ENCODE measurements around the gene C10orf95.

Gene C10orf95

GRCh38 chr10:102411341-102412255 lies 39.7 kb downstream of the C10orf95 start:
- H3K4me1 ChIP-seq (ENCODE audit: control insufficient read depth, low read length): peaks cover 10% of the 10 kb centered on the region
- no peaks in the 10 kb centered on the region for H3K36me3 ChIP-seq (ENCODE audit: control insufficient read depth, low read length)

DNA sequence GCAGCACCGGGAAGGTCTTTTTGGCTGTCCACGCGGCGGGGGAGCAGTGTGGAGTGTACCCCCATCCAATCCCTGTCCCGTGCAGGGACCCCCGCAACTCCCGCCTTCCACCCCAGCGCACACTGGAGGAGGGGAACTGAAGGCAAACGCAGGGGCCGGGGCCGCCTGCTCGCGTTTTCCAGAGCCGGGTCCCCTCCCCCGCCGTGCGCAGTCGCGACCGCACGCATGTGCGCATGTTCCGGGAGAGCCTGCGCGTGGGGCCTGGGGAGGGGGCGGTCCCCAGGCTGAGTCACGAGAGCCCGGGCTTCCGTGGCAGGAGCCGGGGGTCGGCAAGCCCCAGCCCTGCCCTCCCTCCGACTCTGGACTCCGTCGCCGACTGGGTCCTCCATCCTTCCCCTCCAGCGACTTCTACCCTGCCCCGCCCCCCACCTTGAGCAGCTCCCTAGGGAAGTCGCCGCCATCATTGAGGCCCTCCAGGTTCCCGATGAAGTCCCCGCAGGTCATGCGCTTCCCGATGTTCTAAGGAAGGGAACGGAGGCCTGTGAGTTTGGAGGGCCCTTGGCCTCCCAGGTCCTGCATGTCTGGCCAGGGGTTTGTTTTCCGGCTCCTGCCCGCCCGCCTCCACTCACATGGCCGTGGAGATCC lies 40.8 kb downstream of the C10orf95 start:
- Histone ChIP-seq H3K36me3 (ENCODE audit: control insufficient read depth, low read length) (no peaks in the 10 kb centered on the region), H3F3A (ENCODE audit: control insufficient read depth, insufficient read depth) (no peaks in the 10 kb centered on the region), H3K4me1 (ENCODE audit: control insufficient read depth, low read length) (peaks cover 10% of the 10 kb centered on the region), H3K27me3 (ENCODE audit: control insufficient read depth, low read length) (peaks cover 49% of the 10 kb centered on the region), H4K20me1 (ENCODE audit: control insufficient read depth, insufficient read depth, low read depth, low read length) (no peaks in the 10 kb centered on the region), H3K4me2 (ENCODE audit: low read length) (no peak overlapping the region), H3K9me3 (ENCODE audit: control insufficient read depth, insufficient read depth, low read length) (no peaks in the 10 kb centered on the region), H3K9me2 (replicated peaks; ENCODE audit: control insufficient read depth, low read length) (no peaks in the 10 kb centered on the region), H3K4me3 (ENCODE audit: low read length) (no peak overlapping the region), H3K27ac (ENCODE audit: low read depth, low read length) (no peak overlapping the region), H3K79me2 (ENCODE audit: control insufficient read depth, low read length) (no peaks in the 10 kb centered on the region)
- TF ChIP-seq, protein P1, sequence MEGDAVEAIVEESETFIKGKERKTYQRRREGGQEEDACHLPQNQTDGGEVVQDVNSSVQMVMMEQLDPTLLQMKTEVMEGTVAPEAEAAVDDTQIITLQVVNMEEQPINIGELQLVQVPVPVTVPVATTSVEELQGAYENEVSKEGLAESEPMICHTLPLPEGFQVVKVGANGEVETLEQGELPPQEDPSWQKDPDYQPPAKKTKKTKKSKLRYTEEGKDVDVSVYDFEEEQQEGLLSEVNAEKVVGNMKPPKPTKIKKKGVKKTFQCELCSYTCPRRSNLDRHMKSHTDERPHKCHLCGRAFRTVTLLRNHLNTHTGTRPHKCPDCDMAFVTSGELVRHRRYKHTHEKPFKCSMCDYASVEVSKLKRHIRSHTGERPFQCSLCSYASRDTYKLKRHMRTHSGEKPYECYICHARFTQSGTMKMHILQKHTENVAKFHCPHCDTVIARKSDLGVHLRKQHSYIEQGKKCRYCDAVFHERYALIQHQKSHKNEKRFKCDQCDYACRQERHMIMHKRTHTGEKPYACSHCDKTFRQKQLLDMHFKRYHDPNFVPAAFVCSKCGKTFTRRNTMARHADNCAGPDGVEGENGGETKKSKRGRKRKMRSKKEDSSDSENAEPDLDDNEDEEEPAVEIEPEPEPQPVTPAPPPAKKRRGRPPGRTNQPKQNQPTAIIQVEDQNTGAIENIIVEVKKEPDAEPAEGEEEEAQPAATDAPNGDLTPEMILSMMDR (IDR thresholded peaks at IDR 0.05; ENCODE audit: low read depth, low read length, poor library complexity, severe bottlenecking): no peak
- no peak for TF ChIP-seq EZH2phosphoT487 (IDR thresholded peaks at IDR 0.05; ENCODE audit: borderline replicate concordance, low read length)

More at GRCh38 chr10:102411341-102412255, 39.7 kb downstream of the C10orf95 start:
- H3K27me3 ChIP-seq (ENCODE audit: control insufficient read depth, low read length): peaks cover 46% of the 10 kb centered on the region
- H3K79me2 ChIP-seq (ENCODE audit: control insufficient read depth, low read length): no peaks in the 10 kb centered on the region
- H3K4me2 ChIP-seq (ENCODE audit: low read length): no peak overlapping the region
- no peaks in the 10 kb centered on the region for H3F3A ChIP-seq (ENCODE audit: control insufficient read depth, insufficient read depth)
- H3K9me3 ChIP-seq (ENCODE audit: control insufficient read depth, insufficient read depth, low read length): no peaks in the 10 kb centered on the region
- TF ChIP-seq EZH2phosphoT487 (IDR thresholded peaks at IDR 0.05; ENCODE audit: borderline replicate concordance, low read length): no peak
- TF ChIP-seq, protein P1 (IDR thresholded peaks at IDR 0.05; ENCODE audit: low read depth, low read length, poor library complexity, severe bottlenecking): no peak
- H4K20me1 ChIP-seq (ENCODE audit: control insufficient read depth, insufficient read depth, low read depth, low read length): no peaks in the 10 kb centered on the region
- no peak overlapping the region for H3K27ac ChIP-seq (ENCODE audit: low read depth, low read length)
- no peak overlapping the region for H3K4me3 ChIP-seq (ENCODE audit: low read length)
- no peaks in the 10 kb centered on the region for H3K9me2 ChIP-seq (replicated peaks; ENCODE audit: control insufficient read depth, low read length)

DNA sequence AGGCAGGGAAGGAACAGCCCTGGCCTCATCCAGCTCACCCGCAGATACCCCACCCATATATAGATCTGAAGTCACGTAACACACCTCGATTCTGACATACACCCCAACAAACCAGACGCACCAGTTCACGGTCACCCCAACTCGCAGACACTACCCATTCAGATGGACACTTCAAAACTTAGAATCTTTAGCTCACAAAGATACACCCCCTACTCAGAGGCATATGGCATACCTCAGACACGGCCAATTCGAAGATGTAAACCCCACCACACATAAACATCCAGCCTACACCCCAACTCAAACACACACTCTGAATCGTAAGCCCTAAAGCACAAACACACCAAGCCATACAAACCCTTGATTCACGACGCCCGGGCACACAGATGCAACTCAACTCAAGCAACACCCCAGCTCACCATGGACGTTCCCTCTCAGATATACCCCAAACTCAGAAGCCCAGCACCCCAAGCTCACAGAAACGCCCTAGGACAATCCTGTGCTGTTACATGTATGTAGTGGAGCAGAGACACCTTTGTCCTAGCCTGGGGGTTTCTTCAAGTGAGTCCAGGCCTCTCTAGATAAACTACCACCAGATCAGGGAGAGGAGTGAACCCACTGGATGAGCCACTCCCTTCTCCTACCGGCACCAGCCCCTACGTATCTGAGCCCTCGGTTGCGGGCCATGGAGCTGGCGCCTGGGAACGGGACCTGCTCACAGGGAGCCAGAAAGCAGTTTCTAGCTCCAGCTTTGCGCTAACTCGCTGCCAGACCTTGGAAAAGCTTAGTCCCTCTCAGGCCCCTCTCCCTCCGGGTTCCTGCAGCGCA lies 41.5 kb downstream of the C10orf95 start:
- no peak overlapping the region for H3K27ac ChIP-seq (ENCODE audit: low read depth, low read length)
- TF ChIP-seq, protein P1 (IDR thresholded peaks at IDR 0.05; ENCODE audit: low read depth, low read length, poor library complexity, severe bottlenecking): no peak
- no peak for TF ChIP-seq EZH2phosphoT487 (IDR thresholded peaks at IDR 0.05; ENCODE audit: borderline replicate concordance, low read length)
- no peaks in the 10 kb centered on the region for H3K79me2 ChIP-seq (ENCODE audit: control insufficient read depth, low read length)
- no peaks in the 10 kb centered on the region for H3K9me3 ChIP-seq (ENCODE audit: control insufficient read depth, insufficient read depth, low read length)
- H3K4me3 ChIP-seq (ENCODE audit: low read length): no peak overlapping the region
- no peaks in the 10 kb centered on the region for H3K9me2 ChIP-seq (replicated peaks; ENCODE audit: control insufficient read depth, low read length)
- H3K4me1 ChIP-seq (ENCODE audit: control insufficient read depth, low read length): peaks cover 10% of the 10 kb centered on the region
- H3F3A ChIP-seq (ENCODE audit: control insufficient read depth, insufficient read depth): no peaks in the 10 kb centered on the region
- no peak overlapping the region for H3K4me2 ChIP-seq (ENCODE audit: low read length)
- no peaks in the 10 kb centered on the region for H4K20me1 ChIP-seq (ENCODE audit: control insufficient read depth, insufficient read depth, low read depth, low read length)
- H3K27me3 ChIP-seq (ENCODE audit: control insufficient read depth, low read length): peaks cover 49% of the 10 kb centered on the region
- no peaks in the 10 kb centered on the region for H3K36me3 ChIP-seq (ENCODE audit: control insufficient read depth, low read length)

Measured in DOHH2 (cell line).